Activated CD8-positive, alpha-beta T cell treated with anti-CD3 and anti-CD28 coated beads, Interleukin-2, amount 10 ng/mL, durations not matched to agents 7 days and 5 days (primary cell): ENCODE results near the gene STAP2. TPM values are rescaled to one million over a fixed set of nuclear protein-coding genes. Genes with fewer than 3 reads are reported as not detected.

ENCODE experiments used
- ATAC-seq: fragments of 150-1000 bp; cut with Tn5 transposase; one replicate; pipeline ENCODE4 v1.10.0; 2021; ENCODE audit warnings: moderate library complexity
- CTCF ChIA-PET: fragments of 350-600 bp; sonication (Branson Sonifier 250); formaldehyde crosslinking; loops from one replicate; lab custom pipeline; 2021; ENCODE audit warnings: antibody characterized with exemption; lab: Charles Lee
- POLR2A ChIA-PET: fragments of 350-600 bp; sonication (Branson Sonifier 250); formaldehyde crosslinking; loops from one replicate; lab custom pipeline; 2021; ENCODE audit warnings: antibody characterized with exemption; lab: Charles Lee
- DNase-seq: peaks from one replicate; pipeline ENCODE4 v3.0.0-alpha.2; 2020
- H3K27ac Mint-ChIP-seq: one replicate; pipeline ENCODE4 v1.8.0; 2021; ENCODE audit warnings: mild to moderate bottlenecking, mixed read lengths
- H3K27me3 Mint-ChIP-seq: one replicate; pipeline ENCODE4 v1.8.0; 2021; ENCODE audit warnings: low read depth, mixed read lengths
- H3K36me3 Mint-ChIP-seq: one replicate; pipeline ENCODE4 v1.8.0; 2021; ENCODE audit warnings: low read depth, mixed read lengths
- H3K4me1 Mint-ChIP-seq: one replicate; pipeline ENCODE4 v1.8.0; 2021; ENCODE audit warnings: low read depth, mixed read lengths
- H3K4me3 Mint-ChIP-seq: one replicate; pipeline ENCODE4 v1.8.0; 2021; ENCODE audit warnings: mild to moderate bottlenecking, mixed read lengths
- H3K9me3 Mint-ChIP-seq: one replicate; pipeline ENCODE4 v1.8.0; 2022; ENCODE audit warnings: mixed read lengths; ENCODE audit not compliant: insufficient read depth
- total RNA-seq, 2 experiments: library from RNA; stranded (reverse); gene quantifications; one replicate each; pipeline ENCODE4 v1.2.3, GENCODE V29; 2021

Gene STAP2
- total RNA-seq, 2 experiments from 2014 or later, result 14.3 to 16.5 TPM

- DNase-seq (peak; percentile 92), ATAC-seq (peak; percentile 80)
- ChIA-PET CTCF (interaction anchor here (0.8 to 7.3 kb wide), 8 partner anchors 11 to 156 kb away, joined by 3 to 54 read pairs (median 7); partner anchors contain the start of genes CHAF1A, MPND and SH3GL1), POLR2A (interaction anchor here (1.0 to 1.4 kb wide), 5 partner anchors 17 to 32 kb away, joined by 3 to 7 read pairs (median 5); partner anchors contain the start of gene SH3GL1)
- Mint-ChIP-seq H3K27ac (peak overlapping the region; percentile 96), H3K9me3 (no peaks in the 10 kb centered on the region), H3K27me3 (no peaks in the 10 kb centered on the region), H3K4me3 (peak overlapping the region; percentile 69), H3K4me1 (peaks cover 65% of the 10 kb centered on the region), H3K36me3 (peaks cover 35% of the 10 kb centered on the region)
These were observed 30.7 kb upstream of the STAP2 start for GRCh38 chr19:4369109-4369887.

DNA sequence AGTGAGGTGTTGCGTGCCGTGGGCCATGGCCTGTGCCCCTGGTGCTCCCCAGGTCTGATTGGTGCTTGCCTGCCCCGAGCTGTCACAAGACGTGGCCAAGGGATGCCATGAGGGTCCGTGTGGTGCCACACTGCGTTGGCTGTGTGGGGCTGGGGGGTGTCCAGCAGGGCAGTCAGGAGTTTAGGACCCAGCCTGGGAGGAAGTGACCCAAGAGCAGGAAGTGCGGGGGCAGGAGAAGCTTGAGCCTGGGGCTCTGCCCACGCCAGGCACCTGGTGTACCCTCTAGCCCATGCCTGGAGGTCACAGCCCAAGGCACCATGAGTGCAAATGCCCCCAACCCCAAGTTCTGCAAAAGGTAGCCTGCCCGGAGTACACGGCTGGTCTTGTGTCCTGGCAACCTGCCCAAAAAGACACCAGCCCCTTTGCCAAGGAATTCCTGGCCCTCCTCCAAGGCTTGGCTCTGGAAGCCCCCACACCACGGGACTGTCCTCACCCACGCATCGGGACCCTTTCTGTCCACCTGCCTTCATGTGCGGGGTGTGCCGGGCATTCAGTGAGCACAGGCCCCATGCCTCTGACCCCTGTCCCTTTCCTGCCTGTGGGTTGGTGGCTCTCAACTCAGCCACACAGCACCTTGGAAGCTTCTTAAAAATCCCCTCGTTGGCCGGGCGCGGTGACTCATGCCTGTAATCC, 29.6 kb upstream of the STAP2 start:
- H3K9me3 Mint-ChIP-seq, result no peaks in the 10 kb centered on the region
- CTCF ChIA-PET, result interaction anchor here (0.8 to 7.3 kb wide), 7 partner anchors 12 to 103 kb away, joined by 3 to 54 read pairs (median 7); partner anchors contain the start of genes CHAF1A, MPND and SH3GL1
- H3K27ac Mint-ChIP-seq, result peak overlapping the region; percentile 96
- no peaks in the 10 kb centered on the region for H3K27me3 Mint-ChIP-seq
- POLR2A ChIA-PET, result interaction anchor here (1.0 kb wide), 1 partner anchor 34 kb away, joined by 3 read pairs; the partner anchor contains the start of gene CHAF1A
- peaks cover 57% of the 10 kb centered on the region for H3K4me1 Mint-ChIP-seq
- H3K4me3 Mint-ChIP-seq, result peak overlapping the region; percentile 69
- H3K36me3 Mint-ChIP-seq, result peaks cover 40% of the 10 kb centered on the region
- no peak for ATAC-seq
- DNase-seq, result no peak

DNA sequence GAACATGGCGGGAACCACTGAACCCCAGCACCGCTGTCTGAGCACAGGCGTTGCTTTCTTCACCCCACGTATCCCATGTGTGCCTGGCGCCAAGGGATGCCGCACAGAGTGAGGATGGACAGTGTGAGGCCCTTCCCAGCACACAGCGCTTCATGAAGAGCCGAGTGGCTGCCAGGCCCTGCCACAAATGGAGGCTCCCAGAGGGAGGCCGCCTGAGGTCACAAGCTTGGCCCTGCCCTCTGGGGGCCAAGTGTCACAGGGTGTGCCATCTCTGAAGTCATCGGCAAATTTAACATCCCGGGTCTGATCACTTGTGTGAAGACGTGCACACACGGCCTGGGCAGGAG, 29.1 kb upstream of the STAP2 start:
- ChIA-PET CTCF (interaction anchor here (0.8 to 7.3 kb wide), 5 partner anchors 13 to 103 kb away, joined by 3 to 54 read pairs (median 4); partner anchors contain the start of genes CHAF1A and SH3GL1), POLR2A (interaction anchor here (1.0 kb wide), 1 partner anchor 34 kb away, joined by 3 read pairs; the partner anchor contains the start of gene CHAF1A)
- no peak for DNase-seq
- H3K27ac Mint-ChIP-seq, result peak overlapping the region; percentile 96
- H3K4me3 Mint-ChIP-seq, result peak overlapping the region; percentile 9
- no peaks in the 10 kb centered on the region for H3K9me3 Mint-ChIP-seq
- H3K4me1 Mint-ChIP-seq, result peaks cover 53% of the 10 kb centered on the region
- no peaks in the 10 kb centered on the region for H3K27me3 Mint-ChIP-seq
- ATAC-seq, result no peak
- peaks cover 41% of the 10 kb centered on the region for H3K36me3 Mint-ChIP-seq

GRCh38 chr19:4367336-4367723, 28.7 kb upstream of the STAP2 start:
- H3K4me1 Mint-ChIP-seq, result peaks cover 49% of the 10 kb centered on the region
- ATAC-seq (no peak), DNase-seq (no peak)
- POLR2A ChIA-PET, result no interaction called here
- no peaks in the 10 kb centered on the region for H3K27me3 Mint-ChIP-seq
- peaks cover 43% of the 10 kb centered on the region for H3K36me3 Mint-ChIP-seq
- CTCF ChIA-PET, result interaction anchor here (1.1 to 7.3 kb wide), 3 partner anchors 14 to 101 kb away, joined by 4 to 54 read pairs (median 21); partner anchors contain the start of genes CHAF1A and SH3GL1
- H3K27ac Mint-ChIP-seq, result peak overlapping the region; percentile 96
- H3K4me3 Mint-ChIP-seq, result no peak overlapping the region
- no peaks in the 10 kb centered on the region for H3K9me3 Mint-ChIP-seq

GRCh38 chr19:4366666-4367335, 28.2 kb upstream of the STAP2 start:
- ChIA-PET POLR2A (no interaction called here), CTCF (interaction anchor here (1.1 to 7.3 kb wide), 3 partner anchors 14 to 100 kb away, joined by 4 to 54 read pairs (median 21); partner anchors contain the start of genes CHAF1A and SH3GL1)
- peaks cover 45% of the 10 kb centered on the region for H3K36me3 Mint-ChIP-seq
- no peaks in the 10 kb centered on the region for H3K27me3 Mint-ChIP-seq
- peaks cover 46% of the 10 kb centered on the region for H3K4me1 Mint-ChIP-seq
- H3K27ac Mint-ChIP-seq, result peak overlapping the region; percentile 96
- H3K9me3 Mint-ChIP-seq, result no peaks in the 10 kb centered on the region
- DNase-seq (no peak), ATAC-seq (no peak)
- no peak overlapping the region for H3K4me3 Mint-ChIP-seq

DNA sequence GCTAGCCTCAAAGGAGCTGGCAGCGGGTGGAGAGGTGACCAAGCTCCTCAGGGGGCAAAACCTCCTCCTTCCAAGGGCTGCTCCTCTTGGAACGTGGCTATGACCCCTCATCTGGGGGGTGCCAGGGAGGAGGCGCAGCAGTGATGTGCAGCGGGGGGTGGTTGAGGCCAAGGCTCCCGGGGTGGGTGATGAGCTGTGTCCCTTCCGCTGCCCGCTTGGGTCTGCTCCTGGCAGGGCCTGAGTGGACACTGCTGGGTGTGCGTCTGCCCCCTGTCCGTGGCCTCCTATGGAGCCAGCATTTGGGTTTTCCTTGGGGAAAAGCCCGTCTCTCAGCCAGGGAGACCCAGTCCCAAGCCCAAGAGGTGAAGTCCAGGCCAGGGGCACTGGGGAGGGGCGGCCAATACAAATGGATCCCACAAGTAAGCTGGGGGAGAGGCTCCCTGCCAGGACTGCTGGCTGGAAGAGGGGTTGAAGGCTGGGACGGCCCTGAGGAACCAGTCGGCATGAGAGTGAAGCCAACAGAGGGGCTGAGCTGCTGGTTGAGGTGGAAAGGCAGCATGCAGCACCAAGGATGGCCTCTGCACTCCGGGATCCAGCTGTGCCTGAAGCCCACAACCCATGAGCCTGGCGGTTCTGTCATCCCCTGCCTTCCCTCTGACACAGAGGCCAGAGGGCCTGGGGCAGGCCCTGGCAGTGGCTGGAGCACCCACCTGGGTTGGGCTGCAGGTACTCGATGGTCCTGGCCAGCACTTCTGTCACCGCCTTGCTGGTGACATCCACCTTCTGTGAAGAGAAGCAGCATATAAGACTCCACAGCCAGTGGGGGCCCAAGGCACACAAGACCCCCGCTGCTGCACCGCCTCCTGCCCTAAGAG, 27.4 kb upstream of the STAP2 start:
- ChIA-PET POLR2A (interaction anchor here (0.6 to 1.3 kb wide), 3 partner anchors 34 to 119 kb away, joined by 3 read pairs; partner anchors contain the start of genes SH3GL1 and YJU2), CTCF (interaction anchor here (7.3 kb wide), 1 partner anchor 35 kb away, joined by 54 read pairs; the partner anchor contains the start of genes CHAF1A and SH3GL1)
- Mint-ChIP-seq H3K4me3 (no peak overlapping the region), H3K36me3 (peaks cover 45% of the 10 kb centered on the region), H3K27me3 (no peaks in the 10 kb centered on the region), H3K4me1 (peaks cover 38% of the 10 kb centered on the region), H3K27ac (peak overlapping the region; percentile 70), H3K9me3 (no peaks in the 10 kb centered on the region)
- ATAC-seq (no peak), DNase-seq (no peak)

- ATAC-seq, result no peak
- POLR2A ChIA-PET, result interaction anchor here (0.6 to 1.3 kb wide), 5 partner anchors 35 to 1303 kb away, joined by 3 to 4 read pairs (median 3); partner anchors contain the start of genes SH3GL1 and YJU2
- CTCF ChIA-PET, result interaction anchor here (1.1 to 7.3 kb wide), 2 partner anchors 13 to 36 kb away, joined by 4 to 54 read pairs; partner anchors contain the start of genes CHAF1A and SH3GL1
These were observed 26.7 kb upstream of the STAP2 start for GRCh38 chr19:4365341-4365740.

GRCh38 chr19:4363571-4364304, 25.1 kb upstream of the STAP2 start:
- H3K27ac Mint-ChIP-seq, result no peak overlapping the region
- ChIA-PET CTCF (interaction anchor here (2.4 kb wide), 1 partner anchor 11 kb away, joined by 11 read pairs; no protein-coding TSS in a partner anchor), POLR2A (no interaction called here)
- no peaks in the 10 kb centered on the region for H3K9me3 Mint-ChIP-seq
- ATAC-seq, result no peak
- H3K4me1 Mint-ChIP-seq, result peaks cover 17% of the 10 kb centered on the region
- H3K4me3 Mint-ChIP-seq, result no peak overlapping the region
- H3K36me3 Mint-ChIP-seq, result peaks cover 55% of the 10 kb centered on the region
- DNase-seq, result no peak
- no peaks in the 10 kb centered on the region for H3K27me3 Mint-ChIP-seq

More at GRCh38 chr19:4365341-4365740, 26.7 kb upstream of the STAP2 start:
- Mint-ChIP-seq H3K27me3 (no peaks in the 10 kb centered on the region), H3K36me3 (peaks cover 48% of the 10 kb centered on the region), H3K4me1 (peaks cover 32% of the 10 kb centered on the region), H3K4me3 (no peak overlapping the region), H3K9me3 (no peaks in the 10 kb centered on the region), H3K27ac (no peak overlapping the region)
- DNase-seq, result no peak

DNA sequence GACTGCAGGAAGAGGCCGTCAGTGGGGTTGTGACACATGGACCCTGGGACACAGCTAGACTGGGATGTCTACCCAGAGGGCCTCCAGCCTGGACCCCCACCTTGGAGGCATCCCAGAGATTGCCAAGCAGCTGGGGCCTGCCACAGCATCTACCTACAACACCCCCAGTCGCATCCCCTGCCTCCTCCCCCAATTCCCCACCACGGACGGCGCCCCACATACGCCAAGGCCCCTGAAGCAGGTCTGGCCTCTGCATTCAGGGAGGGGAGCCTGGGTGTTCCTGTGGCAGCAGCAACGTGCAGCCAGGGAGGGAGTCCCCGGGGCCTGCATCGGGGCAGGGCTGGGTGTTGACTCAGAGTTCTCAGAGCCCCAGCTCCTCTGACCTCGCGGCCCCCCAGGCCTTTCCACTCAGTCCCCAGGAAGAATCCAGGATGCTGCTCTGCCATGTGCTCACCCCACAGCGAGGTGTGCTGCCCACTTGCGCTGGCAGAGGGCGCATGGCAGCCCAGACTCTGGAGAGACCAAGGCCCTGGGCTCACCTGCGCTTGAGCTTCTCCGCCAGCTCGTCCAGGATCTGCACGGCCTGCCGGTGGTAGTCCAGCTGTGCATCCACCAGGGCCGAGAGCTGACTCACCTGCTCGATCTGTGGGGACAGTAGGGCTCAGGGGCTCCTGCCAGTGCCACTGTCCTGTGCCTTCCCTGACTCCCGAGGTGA, 24.4 kb upstream of the STAP2 start:
- ChIA-PET POLR2A (no interaction called here), CTCF (interaction anchor here (2.4 kb wide), 1 partner anchor 10 kb away, joined by 11 read pairs; no protein-coding TSS in a partner anchor)
- no peak for DNase-seq
- ATAC-seq, result no peak
- no peaks in the 10 kb centered on the region for H3K9me3 Mint-ChIP-seq
- H3K4me3 Mint-ChIP-seq, result no peak overlapping the region
- H3K36me3 Mint-ChIP-seq, result peaks cover 51% of the 10 kb centered on the region
- H3K27me3 Mint-ChIP-seq, result no peaks in the 10 kb centered on the region
- H3K4me1 Mint-ChIP-seq, result peaks cover 9% of the 10 kb centered on the region
- peak overlapping the region; percentile 30 for H3K27ac Mint-ChIP-seq
